ENCODE measurements around the gene KLRB1.
"Not testable (repeated sequence)": the region's sequence is repeated elsewhere in the genome, so short reads cannot be mapped to it uniquely, and the experiment has no call there.

KLRB1 gene

DNA sequence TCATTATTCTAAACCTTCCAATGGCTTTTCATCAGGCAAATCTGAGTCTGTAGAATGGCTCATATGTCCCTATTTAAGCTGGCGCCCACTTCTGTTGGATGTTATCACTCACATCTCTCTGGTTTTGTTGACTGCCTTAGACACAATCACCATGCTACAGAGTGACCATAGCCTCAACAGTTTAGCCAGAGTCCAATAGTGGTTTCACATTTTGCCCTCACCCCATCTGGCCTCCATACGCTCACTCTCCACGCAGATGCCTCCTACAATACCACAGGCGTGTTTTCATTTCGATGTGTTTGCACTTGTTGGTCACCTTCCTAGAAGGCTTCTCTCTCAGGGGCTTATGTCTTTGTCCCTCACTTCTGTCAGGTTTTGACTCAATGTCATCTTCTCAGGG is 3.4 kb downstream of the KLRB1 start:
- Mint-ChIP-seq H3K36me3 (ENCODE audit: low read depth) (peaks cover 2% of the 10 kb centered on the region), H3K27ac (no peak overlapping the region)
- TF ChIP-seq, protein P1, sequence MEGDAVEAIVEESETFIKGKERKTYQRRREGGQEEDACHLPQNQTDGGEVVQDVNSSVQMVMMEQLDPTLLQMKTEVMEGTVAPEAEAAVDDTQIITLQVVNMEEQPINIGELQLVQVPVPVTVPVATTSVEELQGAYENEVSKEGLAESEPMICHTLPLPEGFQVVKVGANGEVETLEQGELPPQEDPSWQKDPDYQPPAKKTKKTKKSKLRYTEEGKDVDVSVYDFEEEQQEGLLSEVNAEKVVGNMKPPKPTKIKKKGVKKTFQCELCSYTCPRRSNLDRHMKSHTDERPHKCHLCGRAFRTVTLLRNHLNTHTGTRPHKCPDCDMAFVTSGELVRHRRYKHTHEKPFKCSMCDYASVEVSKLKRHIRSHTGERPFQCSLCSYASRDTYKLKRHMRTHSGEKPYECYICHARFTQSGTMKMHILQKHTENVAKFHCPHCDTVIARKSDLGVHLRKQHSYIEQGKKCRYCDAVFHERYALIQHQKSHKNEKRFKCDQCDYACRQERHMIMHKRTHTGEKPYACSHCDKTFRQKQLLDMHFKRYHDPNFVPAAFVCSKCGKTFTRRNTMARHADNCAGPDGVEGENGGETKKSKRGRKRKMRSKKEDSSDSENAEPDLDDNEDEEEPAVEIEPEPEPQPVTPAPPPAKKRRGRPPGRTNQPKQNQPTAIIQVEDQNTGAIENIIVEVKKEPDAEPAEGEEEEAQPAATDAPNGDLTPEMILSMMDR (IDR thresholded peaks at IDR 0.05): no peak

DNA sequence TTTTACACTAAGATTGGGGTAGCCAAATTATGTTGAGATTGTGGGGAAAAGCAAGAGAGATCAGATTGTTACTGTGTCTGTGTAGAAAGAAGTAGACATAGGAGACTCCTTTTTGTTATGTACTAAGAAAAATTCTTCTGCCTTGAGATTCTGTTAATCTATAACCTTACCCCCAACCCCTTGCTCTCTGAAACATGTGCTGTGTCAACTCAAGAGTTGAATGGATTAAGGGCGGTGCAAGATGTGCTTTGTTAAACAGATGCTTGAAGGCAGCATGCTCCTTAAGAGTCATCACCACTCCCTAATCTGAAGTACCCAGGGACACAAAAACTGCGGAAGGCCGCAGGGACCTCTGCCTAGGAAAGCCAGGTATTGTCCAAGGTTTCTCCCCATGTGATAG is 7.3 kb downstream of the KLRB1 start:
- not testable (repeated sequence) for H3K4me3 Mint-ChIP-seq; H3K4me1 Mint-ChIP-seq; H3K9me3 Mint-ChIP-seq; H3K36me3 Mint-ChIP-seq (ENCODE audit: low read depth); H3K27ac Mint-ChIP-seq; DNase-seq; H3K27me3 Mint-ChIP-seq (ENCODE audit: low read depth, poor library complexity)

More for the DNA sequence above, 3.4 kb downstream of the KLRB1 start:
- H3K4me3 Mint-ChIP-seq: no peak overlapping the region
- no peak for DNase-seq
- peaks cover 3% of the 10 kb centered on the region for H3K9me3 Mint-ChIP-seq
- H3K4me1 Mint-ChIP-seq: no peaks in the 10 kb centered on the region
- H3K27me3 Mint-ChIP-seq (ENCODE audit: low read depth, poor library complexity): peaks cover 2% of the 10 kb centered on the region

DNA sequence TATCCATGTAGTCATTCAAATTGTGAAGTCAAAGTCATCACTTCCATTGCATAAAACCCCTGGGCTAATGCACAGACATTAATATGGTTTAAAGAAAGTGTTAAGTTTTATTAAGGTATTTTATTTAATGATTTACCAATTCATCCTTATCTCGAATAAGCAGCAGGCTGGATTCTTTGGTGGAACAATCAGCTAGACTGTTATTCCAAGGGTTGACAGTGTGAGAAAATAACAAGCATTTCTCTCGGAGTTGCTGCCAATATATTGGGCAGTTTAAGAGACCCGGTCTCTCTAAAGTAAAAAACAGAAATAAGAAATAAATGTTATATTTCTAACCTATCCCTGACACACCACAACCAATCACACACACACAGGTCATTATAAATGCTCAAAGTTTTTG is 9.4 kb downstream of the KLRB1 start:
- TF ChIP-seq, protein P1 (IDR thresholded peaks at IDR 0.05): no peak
- Mint-ChIP-seq H3K4me3 (no peak overlapping the region), H3K36me3 (ENCODE audit: low read depth) (no peaks in the 10 kb centered on the region), H3K9me3 (no peaks in the 10 kb centered on the region), H3K4me1 (no peaks in the 10 kb centered on the region), H3K27me3 (ENCODE audit: low read depth, poor library complexity) (peaks cover 2% of the 10 kb centered on the region), H3K27ac (no peak overlapping the region)
- DNase-seq: no peak

DNA sequence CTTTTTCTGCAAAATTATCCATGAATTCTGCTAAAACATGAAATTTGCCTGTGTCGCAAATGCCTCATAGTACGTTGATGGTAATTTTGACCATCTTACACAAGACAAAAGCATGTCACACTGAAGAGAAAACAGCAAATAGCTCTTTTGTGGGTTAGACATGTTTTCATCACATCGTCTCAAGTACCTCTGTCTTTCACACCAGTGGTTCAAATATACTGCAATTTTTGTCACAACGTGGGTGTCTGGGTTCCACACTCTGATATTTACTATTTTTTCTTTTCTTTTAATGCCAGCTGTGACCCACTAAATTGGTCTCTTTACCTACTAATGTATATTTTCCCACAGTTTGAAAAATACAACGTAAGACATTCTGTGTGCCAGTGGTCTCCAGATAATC is 10.4 kb downstream of the KLRB1 start:
- Mint-ChIP-seq H3K27ac (no peak overlapping the region), H3K4me3 (no peak overlapping the region), H3K4me1 (no peaks in the 10 kb centered on the region), H3K27me3 (ENCODE audit: low read depth, poor library complexity) (peaks cover 2% of the 10 kb centered on the region), H3K9me3 (no peaks in the 10 kb centered on the region), H3K36me3 (ENCODE audit: low read depth) (no peaks in the 10 kb centered on the region)
- TF ChIP-seq, protein P1 (IDR thresholded peaks at IDR 0.05): no peak
- no peak for DNase-seq

DNA sequence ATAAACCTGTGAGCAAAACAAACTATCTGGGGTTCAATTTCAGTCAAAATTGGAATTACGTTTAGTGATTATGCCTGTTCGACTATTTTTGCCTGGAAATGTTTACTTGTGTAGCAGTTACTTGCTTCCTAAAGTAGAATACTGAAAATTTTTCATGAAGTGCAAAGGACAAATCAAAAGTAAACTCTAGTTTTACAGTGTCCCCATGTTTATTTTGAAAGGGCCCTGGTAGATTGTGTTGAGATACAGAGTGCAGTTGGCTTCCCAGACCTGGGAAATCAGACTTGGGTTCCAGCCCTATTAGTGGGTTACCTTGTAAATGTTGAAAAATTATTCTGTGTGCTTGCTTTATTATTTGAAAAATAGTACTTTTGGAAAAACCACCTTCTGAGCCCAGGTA is 17.3 kb downstream of the KLRB1 start:
- Mint-ChIP-seq H3K27me3 (ENCODE audit: low read depth, poor library complexity) (peaks cover 2% of the 10 kb centered on the region), H3K36me3 (ENCODE audit: low read depth) (no peaks in the 10 kb centered on the region), H3K9me3 (no peaks in the 10 kb centered on the region), H3K27ac (no peak overlapping the region), H3K4me3 (no peak overlapping the region), H3K4me1 (no peaks in the 10 kb centered on the region)
- DNase-seq: no peak
- TF ChIP-seq, protein P1 (IDR thresholded peaks at IDR 0.05): no peak

DNA sequence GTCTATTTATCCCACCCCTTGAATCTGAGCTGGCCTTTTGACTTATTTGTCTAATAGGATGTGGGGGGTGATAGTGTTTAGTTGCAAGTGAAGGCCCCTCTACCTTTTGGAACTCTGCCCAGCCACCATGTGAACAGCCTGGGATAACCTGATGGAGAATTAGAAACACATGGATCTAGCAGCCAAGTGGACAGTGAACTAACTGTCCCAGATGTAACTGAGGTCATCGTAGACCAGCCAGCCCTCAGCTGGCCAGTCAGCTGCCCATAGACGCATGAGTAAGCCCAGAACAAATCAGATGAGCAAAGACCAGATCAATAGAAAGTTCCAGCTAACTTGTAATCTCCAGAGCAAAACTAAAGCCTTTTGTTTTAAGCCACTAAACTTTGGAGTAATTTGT is 19.0 kb downstream of the KLRB1 start:
- H3K27ac Mint-ChIP-seq: no peak overlapping the region
- no peak for DNase-seq
- H3K36me3 Mint-ChIP-seq (ENCODE audit: low read depth): no peaks in the 10 kb centered on the region
- H3K4me3 Mint-ChIP-seq: no peak overlapping the region
- peaks cover 2% of the 10 kb centered on the region for H3K27me3 Mint-ChIP-seq (ENCODE audit: low read depth, poor library complexity)
- H3K4me1 Mint-ChIP-seq: no peaks in the 10 kb centered on the region
- no peaks in the 10 kb centered on the region for H3K9me3 Mint-ChIP-seq
- TF ChIP-seq, protein P1 (IDR thresholded peaks at IDR 0.05): no peak

All from nephron progenitor cell (in vitro differentiated cells).